GM08714 (cell line): ENCODE results near the gene CTNNA3.
"Not testable (repeated sequence)": the region's sequence is repeated elsewhere in the genome, so short reads cannot be mapped to it uniquely, and the experiment has no call there.

ENCODE experiments used
- H3K4me3 ChIP-seq: fragments of 200-500 bp; sonication (Bioruptor generic); 2 replicates; pipeline ENCODE4 v1.5.1; 2014; ENCODE audit warnings: mild to moderate bottlenecking, low read length, inconsistent platforms
- ZNF274 ChIP-seq: IDR thresholded peaks from 2 replicates; pipeline ENCODE4 v1.6.1; 2012; ENCODE audit warnings: mild to moderate bottlenecking, low read depth, low read length

CTNNA3 gene

DNA sequence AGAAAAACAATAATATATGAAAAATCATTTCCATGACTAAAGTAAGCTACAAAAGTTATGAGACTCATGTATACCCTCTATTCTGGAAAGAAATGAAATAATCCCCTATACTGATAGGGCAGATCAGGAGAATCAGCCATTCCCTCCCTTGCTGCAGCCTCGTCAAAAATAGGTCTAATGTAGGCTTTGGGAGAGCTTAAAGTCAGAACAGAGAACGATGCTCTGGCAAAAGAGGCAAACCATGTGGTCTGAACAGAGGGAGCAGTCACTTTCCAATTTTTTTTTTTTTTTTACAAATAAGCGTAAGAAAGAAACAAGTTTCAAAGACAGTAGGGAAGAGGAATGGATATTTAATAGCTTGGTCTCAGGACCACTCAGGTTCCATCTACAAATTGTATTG, 1232.4 kb downstream of the CTNNA3 start:
- no peak for TF ChIP-seq ZNF274
- H3K4me3 ChIP-seq = no peak overlapping the region

DNA sequence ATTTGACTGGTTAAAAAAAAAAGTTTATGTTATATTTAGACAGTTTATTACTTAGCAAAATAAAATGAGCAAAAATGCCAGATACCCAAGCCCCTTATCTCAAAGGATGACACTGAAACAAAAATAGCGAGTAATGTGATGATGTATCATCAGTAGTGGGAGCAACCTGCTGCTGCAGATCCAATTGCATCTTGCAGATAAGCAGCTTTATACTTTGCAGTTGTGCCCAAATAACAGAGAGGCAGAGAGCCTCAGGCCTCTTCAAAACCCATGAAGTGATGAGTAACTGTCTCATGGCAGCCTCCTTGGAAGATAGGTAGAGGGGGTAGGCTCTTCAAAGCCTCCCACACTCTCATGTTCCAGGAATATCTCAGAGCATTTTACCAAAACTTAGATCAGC, 1238.4 kb downstream of the CTNNA3 start:
- no peak for TF ChIP-seq ZNF274
- H3K4me3 ChIP-seq = no peak overlapping the region

DNA sequence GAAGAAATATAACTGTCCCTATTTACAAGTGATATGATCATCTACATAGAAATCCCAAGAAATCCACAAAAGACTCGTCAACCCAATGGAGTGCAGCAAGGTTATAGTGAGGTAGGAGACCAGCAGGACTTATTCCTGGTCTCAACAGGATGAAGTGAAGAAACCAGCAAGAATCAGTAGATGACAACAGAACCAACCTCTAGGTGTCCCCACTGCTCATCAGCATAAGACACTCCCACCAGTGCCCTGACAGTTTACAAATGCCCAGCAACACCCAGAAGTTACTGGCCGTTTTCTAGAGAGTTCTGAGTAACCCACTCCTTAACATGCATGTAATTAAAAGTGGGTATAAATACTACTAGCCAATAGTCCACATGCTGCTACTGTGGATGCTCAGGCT, 1240.7 kb downstream of the CTNNA3 start:
- no peak for TF ChIP-seq ZNF274
- no peak overlapping the region for H3K4me3 ChIP-seq

- no peak for TF ChIP-seq ZNF274
These were observed 1255.4 kb downstream of the CTNNA3 start for GRCh38 chr10:66440568-66440967.

DNA sequence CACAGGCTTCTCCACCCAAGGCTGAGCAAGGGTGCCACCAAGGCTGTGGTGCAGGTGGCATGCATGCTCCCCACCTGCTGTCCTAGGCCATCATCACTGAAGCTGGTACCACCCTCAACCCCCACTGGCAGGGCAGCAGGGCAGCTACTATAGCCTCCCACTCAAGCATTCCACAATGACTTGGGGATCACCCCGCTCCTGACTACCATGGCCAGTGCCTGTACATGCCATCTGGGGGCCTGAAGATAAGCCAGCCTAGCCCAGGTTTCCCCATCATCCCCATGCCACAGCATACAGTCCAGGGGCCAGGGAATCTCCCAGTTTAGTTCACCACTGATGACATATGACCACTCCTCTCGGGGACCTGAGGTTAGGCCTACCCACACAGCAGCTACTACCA, 1281.1 kb downstream of the CTNNA3 start:
- no peak for TF ChIP-seq ZNF274
- H3K4me3 ChIP-seq = no peak overlapping the region

More at GRCh38 chr10:66440568-66440967, 1255.4 kb downstream of the CTNNA3 start:
- no peak overlapping the region for H3K4me3 ChIP-seq

GRCh38 chr10:66405566-66405965, 1290.4 kb downstream of the CTNNA3 start:
- no peak for TF ChIP-seq ZNF274
- H3K4me3 ChIP-seq = no peak overlapping the region

- H3K4me3 ChIP-seq = no peak overlapping the region
These were observed 1297.3 kb downstream of the CTNNA3 start for GRCh38 chr10:66398669-66399068.

GRCh38 chr10:66394342-66395063, 1301.5 kb downstream of the CTNNA3 start:
- no peak overlapping the region for H3K4me3 ChIP-seq
- no peak for TF ChIP-seq ZNF274

More at GRCh38 chr10:66398669-66399068, 1297.3 kb downstream of the CTNNA3 start:
- TF ChIP-seq ZNF274 = no peak

DNA sequence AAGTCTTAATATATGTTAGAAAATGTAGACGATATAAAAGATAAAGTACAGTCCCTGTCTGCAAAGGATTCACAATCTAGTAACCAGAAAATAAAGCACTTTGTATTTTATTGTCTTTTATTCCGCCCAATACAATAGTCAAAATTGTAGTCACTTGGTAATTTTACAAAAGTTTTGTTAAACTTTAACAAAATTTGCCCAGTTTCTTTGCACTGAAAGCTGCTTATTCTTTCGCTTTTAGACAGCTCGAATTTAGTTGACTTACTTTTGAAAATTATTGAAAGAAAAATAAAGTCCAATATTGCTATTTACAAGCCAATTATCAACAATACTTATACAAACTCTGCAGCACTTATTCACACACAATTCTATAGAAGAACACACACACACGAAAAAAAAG, 1305.1 kb downstream of the CTNNA3 start:
- no peak overlapping the region for H3K4me3 ChIP-seq
- TF ChIP-seq ZNF274 = no peak

- no peak for TF ChIP-seq ZNF274
- H3K4me3 ChIP-seq = no peak overlapping the region
These were observed 1315.0 kb downstream of the CTNNA3 start for GRCh38 chr10:66381045-66381444.

- TF ChIP-seq ZNF274 = no peak
- H3K4me3 ChIP-seq = no peak overlapping the region
These were observed 1317.7 kb downstream of the CTNNA3 start for GRCh38 chr10:66378117-66378876.

DNA sequence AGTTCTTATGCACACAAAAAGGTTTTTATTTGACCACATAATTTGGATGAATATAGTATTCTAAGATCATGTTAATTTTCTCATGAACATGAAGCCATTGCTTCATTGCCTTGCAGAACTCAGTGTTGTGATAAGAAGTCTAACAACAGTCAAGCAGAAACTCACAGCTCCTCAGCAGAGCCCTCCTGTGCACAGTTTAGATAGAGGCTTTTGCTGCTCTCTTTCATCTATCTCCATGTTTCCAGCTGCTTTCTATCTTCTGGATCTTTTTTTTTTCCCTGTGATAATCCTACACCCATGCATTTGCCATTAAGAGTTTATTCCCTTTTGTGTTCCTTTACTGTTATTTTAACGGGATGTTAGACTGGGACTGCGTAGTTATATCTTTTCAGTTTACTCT, 1327.8 kb downstream of the CTNNA3 start:
- no peak for TF ChIP-seq ZNF274
- no peak overlapping the region for H3K4me3 ChIP-seq

GRCh38 chr10:66366163-66366562, 1329.8 kb downstream of the CTNNA3 start:
- no peak for TF ChIP-seq ZNF274

DNA sequence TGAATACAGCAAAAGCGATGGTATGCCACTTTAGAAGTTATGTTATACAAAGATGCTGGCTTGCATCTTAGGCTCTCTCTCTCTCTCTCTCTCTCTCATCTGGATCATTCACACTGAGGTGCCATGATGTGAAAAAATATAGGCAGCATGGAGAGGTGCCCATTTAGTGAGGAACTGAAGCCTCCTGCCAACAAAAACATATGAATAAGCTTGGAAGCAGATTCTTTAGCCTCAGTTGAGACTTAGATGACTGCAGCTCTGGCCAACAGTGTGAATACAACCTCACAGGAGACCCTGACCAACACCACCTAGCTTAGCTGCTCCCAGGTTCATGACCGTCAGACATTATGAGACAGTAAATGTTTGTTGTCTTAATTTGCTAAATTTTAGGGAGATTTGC, 1330.3 kb downstream of the CTNNA3 start:
- no peak overlapping the region for H3K4me3 ChIP-seq
- TF ChIP-seq ZNF274 = no peak

More at GRCh38 chr10:66366163-66366562, 1329.8 kb downstream of the CTNNA3 start:
- H3K4me3 ChIP-seq = no peak overlapping the region

DNA sequence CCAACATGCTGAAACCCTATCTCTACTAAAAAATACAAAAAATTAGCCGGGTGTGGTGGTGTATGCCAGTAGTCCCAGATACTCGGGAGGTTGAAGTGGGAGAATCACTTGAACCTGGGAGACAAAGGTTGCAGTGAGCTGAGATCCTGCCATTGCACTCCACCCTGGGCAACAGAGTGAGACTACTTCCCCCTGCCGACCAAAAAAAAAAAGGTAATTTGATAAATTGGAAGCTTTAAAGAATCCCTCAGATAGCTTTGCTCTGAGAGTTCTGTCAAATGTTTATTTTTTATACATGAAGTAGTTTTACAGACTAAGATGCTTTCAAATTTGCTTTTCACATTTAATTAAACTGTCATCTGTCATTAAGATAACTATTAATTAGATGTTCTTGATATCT, 1333.5 kb downstream of the CTNNA3 start:
- TF ChIP-seq ZNF274 = no peak
- no peak overlapping the region for H3K4me3 ChIP-seq

DNA sequence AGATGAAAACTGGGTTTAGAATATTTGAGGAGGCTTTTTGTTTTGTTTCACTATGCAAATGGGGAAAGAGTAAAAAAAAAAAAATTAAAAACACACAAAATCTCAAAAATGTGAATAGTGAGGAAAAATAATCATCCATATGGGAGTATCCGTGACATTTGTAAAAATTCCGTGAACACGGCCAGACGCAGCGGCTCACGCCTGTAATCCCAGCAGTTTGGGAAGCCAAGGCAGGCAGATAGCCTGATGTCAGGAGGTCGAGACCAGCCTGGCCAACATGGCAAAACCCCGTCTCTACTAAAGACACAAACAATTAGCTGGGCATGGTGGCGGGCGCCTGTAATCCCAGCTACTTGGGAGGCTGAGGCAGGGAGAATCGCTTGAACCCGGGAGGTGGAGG, 1342.2 kb downstream of the CTNNA3 start:
- not testable (repeated sequence) for H3K4me3 ChIP-seq
